ENCODE results near the gene FBLN2. TPM values are rescaled to one million over a fixed set of nuclear protein-coding genes. Genes with fewer than 3 reads are reported as not detected.

The FBLN2 gene
- total and polyA plus RNA-seq, 2 of the 4 experiments (the other 2 are of a cell fraction) = 11.8 to 60.8 TPM

GRCh38 chr3:13526626-13526949 is 22.3 kb upstream of the FBLN2 start:
- H3K9me1 ChIP-seq (ENCODE audit: insufficient read depth, low read length) = no peaks in the 10 kb centered on the region
- no peaks in the 10 kb centered on the region for H3K79me1 ChIP-seq (ENCODE audit: low read depth in 1 of 2, low read length in 2 of 2)
- no peaks in the 10 kb centered on the region for H3K9me3 ChIP-seq (ENCODE audit: control insufficient read depth, insufficient read depth, low read length)
- POLR2A ChIA-PET (ENCODE audit: unreplicated experiment) = interaction anchor here (0.5 kb wide), 1 partner anchor 54 kb away, joined by 3 read pairs; no protein-coding TSS in a partner anchor
- no peak for DNase-seq
- H2BK5ac ChIP-seq (ENCODE audit: low read depth, low read length, poor library complexity, severe bottlenecking) = peak overlapping the region; percentile 72
- peak overlapping the region; percentile 88; the same call in 1 of the 2 replicates for H4K5ac ChIP-seq (ENCODE audit: low read depth, low read length)
- H3K27me3 ChIP-seq (ENCODE audit: control insufficient read depth, insufficient read depth, low read length) = no peaks in the 10 kb centered on the region; the same call in 1 of the 2 replicates
- CTCF ChIA-PET = no interaction called here
- no peak overlapping the region for H3K9ac ChIP-seq (ENCODE audit: low read depth, low read length)
- H3K36me3 ChIP-seq (ENCODE audit: control insufficient read depth, insufficient read depth, low read length) = no peaks in the 10 kb centered on the region
- dilution Hi-C loops (cut with HindIII; ENCODE audit: low sequenced_read_pairs, unreplicated experiment) = no loop called here
- H3K18ac ChIP-seq (ENCODE audit: low read depth, low read length) = peak overlapping the region; percentile 69; the same call in 1 of the 2 replicates
- H4K20me1 ChIP-seq (ENCODE audit: insufficient read depth, low read length) = no peaks in the 10 kb centered on the region
- peak overlapping the region; percentile 94; the same call in 2 of the 3 replicates for H2BK15ac ChIP-seq (ENCODE audit: low read depth, low read length)
- no peak overlapping the region for H3K4me2 ChIP-seq (ENCODE audit: low read depth, low read length)
- no peak overlapping the region for H3K56ac ChIP-seq (ENCODE audit: extremely low read depth, insufficient read depth, low read length)
- in situ Hi-C loops (cut with MboI; ENCODE audit: low sequenced_read_pairs) = no loop called here
- H4K91ac ChIP-seq (ENCODE audit: insufficient read depth, low read depth, low read length) = peak overlapping the region; percentile 66
- H2BK120ac ChIP-seq (ENCODE audit: low read depth, low read length) = peak overlapping the region; percentile 92
- H3K4me3 ChIP-seq (ENCODE audit: insufficient read depth, low read depth, low read length) = no peak overlapping the region
- TF ChIP-seq SMC3 (IDR thresholded peaks at IDR 0.05; ENCODE audit: low read depth, low read length) (no peak), RFX5 (IDR thresholded peaks at IDR 0.05; ENCODE audit: low read depth, low read length) (no peak), CTCF (conservative IDR thresholded peaks at IDR 0.05; ENCODE audit: low read depth, low read length) (no peak), RAD21 (IDR thresholded peaks at IDR 0.05; ENCODE audit: low read length) (no peak), RCOR1 (IDR thresholded peaks at IDR 0.05; ENCODE audit: insufficient replicate concordance, low read length) (no peak), MXI1 (IDR thresholded peaks at IDR 0.05; ENCODE audit: borderline replicate concordance, low read depth, low read length) (no peak), ELK1 (IDR thresholded peaks at IDR 0.05; ENCODE audit: borderline replicate concordance, low read depth, low read length) (no peak), BHLHE40 (IDR thresholded peaks at IDR 0.05; ENCODE audit: low read depth, low read length) (no peak), POLR2A (IDR thresholded peaks at IDR 0.05; ENCODE audit: low read depth, low read length) (no peak), MAFK (IDR thresholded peaks at IDR 0.05; ENCODE audit: low read depth, low read length) (no peak), CHD1 (IDR thresholded peaks at IDR 0.05; ENCODE audit: low read depth, low read length) (no peak), NFE2L2 (IDR thresholded peaks at IDR 0.05; ENCODE audit: low read depth, low read length) (no peak)
- 0 out of 2 replicates have a peak overlapping the region, but pooled peaks have one; percentile 29 for H2AK5ac ChIP-seq (ENCODE audit: low read depth, low read length)
- peak overlapping the region; percentile 96 for H2AK9ac ChIP-seq (replicated peaks; ENCODE audit: low read depth, low read length, poor library complexity)
- peak overlapping the region; percentile 22; the same call in 1 of the 2 replicates for H2BK20ac ChIP-seq (ENCODE audit: low read depth, low read length)
- peak overlapping the region; percentile 47 for H2AFZ ChIP-seq (replicated peaks; ENCODE audit: low read length, poor library complexity)
- intact Hi-C loops (cut with micrococcal nuclease) = no loop called here
- H3K4ac ChIP-seq (ENCODE audit: low read depth, low read length) = peak overlapping the region; percentile 82
- H4K8ac ChIP-seq (ENCODE audit: low read depth in 2 of 2, low read length in 2 of 2) = peak overlapping the region; percentile 62 to 99; a peak in 2 of 4 replicates
- H3K23ac ChIP-seq (ENCODE audit: low read depth, low read length) = no peak overlapping the region
- H3K14ac ChIP-seq (replicated peaks; ENCODE audit: low read depth, low read length) = peak overlapping the region; percentile 50
- no CpG with 5 or more reads among the region's 5 CpGs for WGBS, 2 experiments (ENCODE audit: extremely low coverage in 2 of 2, insufficient read length in 1 of 2)
- H3K27ac ChIP-seq (ENCODE audit: insufficient read depth, low read length) = no peak overlapping the region
- no peak for ATAC-seq (ENCODE audit: low read depth)
- no TSS peak for BruUV-seq (replicated peaks)
- H3K4me1 ChIP-seq (ENCODE audit: control insufficient read depth, insufficient read depth, low read length) = peaks cover 5% of the 10 kb centered on the region

Data from IMR-90 (cell line).